DMS153 treated with DMSO at 0.1 percent for 48 hours (cell line): ENCODE measurements around the gene ITPKA.

Experiments used
- DNase-seq: peaks from one replicate; lab custom pipeline; 2025; ENCODE audit not compliant: unreplicated experiment; lab: John Stamatoyannopoulos, UW

The ITPKA gene

DNA sequence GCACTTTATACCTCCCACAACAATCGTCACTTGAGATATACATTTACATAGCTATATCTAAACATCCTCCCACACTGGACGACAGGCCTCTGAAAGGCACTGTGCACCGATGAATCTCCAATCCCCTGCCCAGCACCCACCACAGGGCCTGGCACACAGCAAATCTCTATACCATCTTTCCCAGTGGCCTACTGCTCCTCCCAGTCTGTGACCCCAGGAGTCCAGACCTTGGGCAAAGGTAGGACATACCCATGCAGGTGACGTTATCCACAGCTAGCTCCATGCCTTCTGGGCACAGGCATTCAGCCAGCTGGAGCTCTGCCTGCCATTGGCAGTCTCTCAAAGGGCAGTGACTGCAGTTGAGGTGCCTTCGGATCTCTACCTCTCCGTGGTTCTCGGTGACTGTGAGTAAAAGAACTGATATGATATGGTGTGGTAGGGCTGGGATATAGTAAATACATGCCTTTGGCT, 14.2 kb downstream of the ITPKA start:
- no peak for DNase-seq

DNA sequence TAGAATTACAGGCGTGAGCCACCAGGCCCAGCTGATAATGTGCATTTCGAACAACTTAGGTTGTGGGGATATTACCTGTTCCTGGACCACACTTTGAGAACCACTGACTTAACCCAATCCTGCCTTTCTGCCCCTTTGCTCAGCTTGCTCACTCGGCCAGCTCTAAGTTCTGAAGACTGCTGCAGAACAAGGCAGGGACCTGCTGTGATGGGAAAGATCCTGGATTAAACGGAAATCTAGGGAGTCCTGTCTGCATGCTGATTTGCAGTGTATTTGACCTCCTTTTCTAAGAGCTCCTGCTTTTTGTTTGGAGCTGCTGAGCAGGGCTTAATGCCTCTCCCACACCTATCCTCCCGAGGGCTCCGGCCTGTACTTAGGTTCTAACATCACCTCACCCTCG, 17.1 kb downstream of the ITPKA start:
- no peak for DNase-seq

DNA sequence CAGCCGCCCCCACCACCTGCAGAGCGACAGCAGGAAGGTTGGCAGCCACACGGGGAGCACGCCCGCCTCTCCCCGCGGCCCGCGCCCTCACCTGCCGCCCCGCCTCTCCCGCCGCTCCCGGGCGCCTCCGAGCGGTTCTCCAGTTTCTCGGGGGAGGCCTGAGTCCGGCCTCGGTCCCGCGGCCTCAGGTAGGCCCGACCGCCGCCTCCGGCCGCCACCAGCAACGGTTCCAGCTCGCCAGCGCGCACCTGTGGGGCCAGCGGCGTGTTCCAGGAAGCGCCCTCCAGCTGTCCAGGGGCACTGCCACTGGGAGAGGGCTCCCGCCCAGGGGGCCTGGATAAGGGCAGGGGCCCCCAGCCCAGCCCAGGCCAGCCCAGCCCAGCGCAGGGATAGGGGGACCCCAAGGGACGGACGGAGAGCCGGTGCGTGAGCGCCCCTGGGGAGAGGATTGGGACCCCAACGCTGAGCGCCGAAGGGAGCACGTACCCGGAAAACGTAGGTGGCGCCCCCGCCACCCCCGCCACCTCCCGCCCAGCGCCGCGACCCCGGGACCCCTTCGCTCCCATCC, 17.7 kb downstream of the ITPKA start:
- DNase-seq = no peak

DNA sequence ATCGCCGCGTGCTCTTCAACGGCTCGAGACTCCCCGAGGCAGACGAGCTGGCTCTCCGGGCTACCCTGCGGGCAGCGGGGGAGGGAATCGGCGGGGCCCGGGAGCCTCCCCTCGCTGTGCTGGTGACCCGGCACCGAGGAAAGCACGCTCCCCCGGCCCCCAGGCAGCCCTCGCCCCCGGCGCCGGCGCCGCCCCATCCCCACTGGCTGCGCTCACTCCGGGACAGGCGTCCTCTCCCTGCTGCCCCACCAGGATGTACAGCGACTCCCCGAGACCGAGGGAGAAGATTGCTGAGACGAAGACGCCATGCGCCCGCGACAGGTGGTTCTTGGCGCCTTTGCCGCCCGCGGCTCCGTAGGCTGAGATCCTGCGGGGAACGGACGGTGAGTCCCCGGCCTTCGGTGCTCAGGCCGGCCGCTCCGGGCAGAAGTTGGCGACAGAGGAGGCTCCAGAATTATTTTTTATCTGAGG, 18.3 kb downstream of the ITPKA start:
- DNase-seq = no peak

DNA sequence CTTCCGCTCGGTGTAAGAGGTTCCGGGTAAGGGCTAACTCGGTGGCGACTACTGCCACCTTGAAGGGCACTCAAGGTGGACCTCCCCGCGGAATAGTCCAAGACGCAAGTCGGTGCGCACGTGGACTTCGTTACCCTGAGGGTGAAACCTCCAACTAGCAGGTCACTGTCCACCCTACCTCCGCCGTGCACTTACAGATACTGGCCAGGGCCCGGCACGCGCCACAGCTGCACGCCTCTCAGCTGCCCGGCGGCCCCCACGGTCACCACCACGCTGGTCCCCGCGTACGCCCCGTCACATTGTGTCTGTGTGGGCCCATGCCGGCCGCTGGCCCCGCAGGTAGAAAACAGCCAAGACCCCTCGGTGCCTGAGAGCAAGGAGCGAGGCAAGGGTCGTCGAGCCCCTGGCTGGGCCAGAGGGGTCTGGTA, 18.9 kb downstream of the ITPKA start:
- DNase-seq = no peak

DNA sequence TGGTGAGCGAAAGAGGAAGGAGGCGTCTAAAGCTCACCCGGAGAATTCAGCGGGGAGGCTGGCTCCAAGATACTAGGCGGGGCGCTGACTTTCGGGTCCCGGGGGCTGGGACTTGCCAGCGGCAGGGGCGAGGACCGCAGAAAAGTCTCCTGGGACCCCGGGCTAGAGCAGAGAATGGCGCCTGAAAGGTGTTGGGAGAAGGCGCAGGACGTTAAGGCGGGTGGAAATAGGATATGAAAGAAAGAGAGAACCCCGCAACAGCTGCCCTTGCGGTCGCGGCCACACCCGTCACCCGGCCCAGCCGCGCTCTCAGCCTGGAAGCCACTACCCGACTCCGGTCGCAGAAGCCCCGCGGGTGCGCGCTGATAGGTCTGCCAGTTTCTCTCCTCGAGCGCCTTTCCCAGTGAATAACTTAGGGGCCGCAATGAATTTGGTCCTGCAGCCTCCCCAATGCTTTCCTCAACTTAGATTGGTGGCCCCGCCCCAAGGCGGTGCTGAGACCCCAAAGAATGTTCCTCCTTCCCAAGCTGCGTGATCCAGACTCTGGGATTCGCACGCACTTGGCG, 19.3 kb downstream of the ITPKA start:
- no peak for DNase-seq

DNA sequence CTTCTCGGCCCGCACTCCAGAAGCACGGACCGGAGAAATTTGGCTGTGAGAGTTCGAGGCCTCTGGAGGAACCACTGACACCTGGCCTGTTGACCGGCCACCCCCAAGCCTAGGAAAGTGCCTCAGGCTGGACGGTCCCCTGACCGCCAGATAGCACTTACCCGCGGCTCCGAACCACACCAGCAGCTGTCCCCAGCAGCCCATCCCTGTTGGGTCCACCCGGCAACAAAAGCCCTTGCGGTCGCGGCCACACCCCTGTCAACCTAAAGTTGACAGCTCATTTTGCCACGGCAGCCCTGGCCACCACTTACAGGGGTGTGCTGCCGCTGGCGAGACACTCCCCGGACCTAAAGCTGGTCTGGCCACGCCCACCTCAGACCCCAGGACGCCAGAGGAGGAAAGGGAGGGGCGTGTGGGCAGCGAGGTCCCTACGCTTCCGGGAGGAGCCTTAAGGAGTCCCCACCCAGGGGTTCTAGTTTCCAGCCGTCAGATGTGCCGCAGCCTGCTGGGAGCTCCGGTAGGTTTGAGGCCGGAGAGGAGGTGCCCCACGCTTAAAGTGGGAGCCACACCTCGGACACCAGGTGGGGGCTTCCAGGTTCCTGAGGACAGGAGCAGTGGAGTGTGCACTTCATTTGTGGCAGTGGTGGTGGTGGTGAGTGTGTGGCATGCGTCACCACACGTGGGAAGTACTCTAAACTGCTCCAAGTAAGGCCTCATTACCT, 20.0 kb downstream of the ITPKA start, which contains the start of gene LTK:
LTK (minus strand) TSS at position 322 of the 722 bp plus-strand sequence; CDS start at position 204, 118 bp downstream.
- DNase-seq = no peak

DNA sequence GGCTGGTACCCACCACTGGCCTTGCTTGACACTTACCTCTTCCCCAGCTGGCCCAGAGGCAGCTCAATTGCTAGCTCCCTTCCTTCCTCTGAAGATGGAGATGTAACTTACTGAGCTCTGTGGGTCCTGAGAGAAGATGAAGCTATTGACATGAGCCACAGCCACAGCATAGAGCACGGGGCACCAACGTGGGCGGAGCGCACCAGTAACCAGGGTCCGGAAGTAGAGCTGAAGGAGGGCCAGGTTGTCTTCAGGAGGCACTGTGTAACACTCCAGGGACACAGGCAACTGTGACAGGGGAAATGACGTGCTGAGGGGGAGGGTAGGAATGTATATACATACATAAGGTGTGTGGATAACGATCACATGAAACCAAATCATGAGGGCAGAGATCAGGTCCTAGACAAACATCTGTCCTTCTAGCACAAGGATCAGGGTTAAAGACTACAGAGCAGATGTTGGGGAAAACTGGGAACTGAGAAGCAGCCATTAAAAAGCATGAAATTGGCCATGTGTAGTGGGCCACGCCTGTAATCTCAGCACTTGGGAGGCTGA, 24.3 kb downstream of the ITPKA start:
- DNase-seq = no peak

DNA sequence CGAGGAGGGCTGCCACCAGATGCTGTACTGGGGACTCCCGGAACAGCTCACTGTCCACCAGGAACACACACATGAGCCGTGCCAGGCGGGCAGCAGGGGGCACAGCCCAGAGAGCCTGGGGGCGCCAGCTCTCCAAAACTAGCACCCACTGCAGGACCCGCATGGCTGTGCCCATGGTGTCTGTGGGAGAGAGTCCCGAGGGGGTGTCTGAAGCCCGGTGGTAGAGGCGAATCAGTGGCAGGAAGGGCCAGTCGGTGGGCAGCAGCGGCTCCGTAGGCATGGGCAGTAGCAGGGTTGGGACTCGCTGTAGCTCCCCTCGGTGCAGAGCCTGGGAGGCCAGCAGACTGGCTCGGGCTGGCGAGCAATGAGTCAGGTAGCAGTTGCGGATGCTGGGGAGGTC, 27.0 kb downstream of the ITPKA start:
- no peak for DNase-seq

DNA sequence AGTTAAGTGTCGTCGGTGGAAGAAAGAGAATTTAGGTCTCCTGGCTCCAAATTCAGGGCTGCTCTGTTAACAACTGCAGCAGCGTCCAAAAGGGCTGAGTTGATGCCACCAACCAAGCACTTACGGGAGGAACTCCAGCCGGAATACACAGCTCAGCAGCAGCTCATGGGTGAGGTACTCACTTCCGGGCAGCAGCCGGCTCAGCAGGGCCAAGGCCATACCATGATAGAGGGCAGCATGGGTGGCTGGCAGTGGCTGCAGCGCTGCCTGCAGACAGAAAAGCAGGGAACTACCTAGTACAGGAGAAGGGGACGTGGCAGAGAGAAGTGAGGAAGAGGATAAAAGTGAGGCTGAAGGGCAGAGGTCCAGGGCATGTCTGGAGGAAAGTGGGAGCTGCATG, 27.9 kb downstream of the ITPKA start:
- DNase-seq = no peak

DNA sequence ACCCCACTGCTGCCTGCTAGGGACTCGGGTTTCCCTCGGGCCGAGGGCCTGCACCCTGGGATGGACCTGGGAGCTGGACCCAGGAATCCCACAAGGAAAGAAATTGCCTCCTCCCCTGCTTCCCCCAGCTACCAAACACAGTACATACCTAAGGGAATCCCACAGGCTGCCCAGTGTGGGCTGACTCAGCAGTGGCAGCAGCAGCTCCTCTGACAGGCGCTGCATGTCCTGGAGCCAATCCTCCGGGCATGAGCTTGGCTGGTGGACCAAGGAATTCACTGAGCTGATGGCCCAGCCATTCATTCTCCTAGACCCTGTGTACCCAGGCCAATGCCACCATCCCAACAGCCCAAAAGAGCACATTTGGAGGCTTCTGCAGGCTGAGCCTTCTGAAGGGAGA, 29.4 kb downstream of the ITPKA start:
- DNase-seq = no peak

DNA sequence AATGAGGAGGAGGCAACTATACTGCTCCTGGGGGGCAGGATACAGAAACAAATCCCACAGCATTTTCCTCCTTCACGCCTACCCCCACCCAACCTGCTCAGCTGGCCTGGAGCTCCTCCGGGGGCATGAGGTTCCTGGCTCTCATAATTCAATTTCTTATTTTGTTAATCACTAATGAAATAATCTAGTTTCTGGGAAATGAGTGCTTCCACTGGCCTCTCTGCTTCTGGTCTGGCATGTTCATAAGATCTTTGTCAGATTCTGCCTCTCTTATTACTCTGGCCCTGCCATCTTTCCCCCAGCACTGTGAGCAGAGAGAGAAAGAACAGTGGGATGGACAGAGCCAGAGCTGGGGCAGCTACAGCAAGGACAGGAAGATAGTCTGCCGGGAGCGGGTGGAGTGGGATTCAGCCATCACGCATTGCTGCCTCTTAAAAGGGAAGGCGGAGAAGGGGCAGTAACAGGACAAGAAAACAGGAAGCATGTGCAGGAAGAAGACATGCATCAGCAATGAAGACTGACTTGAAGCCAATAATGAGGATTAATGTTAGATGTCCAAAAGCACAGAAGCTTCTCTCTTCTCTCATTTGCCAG, 36.8 kb downstream of the ITPKA start:
- DNase-seq = no peak

DNA sequence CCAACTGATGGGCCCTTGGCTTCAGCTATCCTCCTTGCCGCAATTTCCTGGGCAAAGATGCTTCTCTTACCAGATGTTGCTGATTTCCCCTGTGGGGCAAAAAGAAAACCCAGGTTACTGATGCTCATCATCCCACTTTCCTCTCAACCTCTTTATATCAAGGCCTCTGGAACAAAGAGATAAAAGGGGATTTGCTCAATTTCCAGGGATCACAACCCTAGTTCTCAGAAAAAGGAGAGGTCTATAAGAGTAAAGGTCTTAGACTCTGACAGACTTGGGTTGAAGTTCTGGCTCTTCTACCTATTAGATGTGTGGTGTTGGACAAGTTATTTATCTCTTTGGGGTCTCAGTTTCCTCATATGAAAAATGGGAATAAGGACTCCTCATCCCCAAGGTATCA, 41.9 kb downstream of the ITPKA start:
- DNase-seq = no peak

DNA sequence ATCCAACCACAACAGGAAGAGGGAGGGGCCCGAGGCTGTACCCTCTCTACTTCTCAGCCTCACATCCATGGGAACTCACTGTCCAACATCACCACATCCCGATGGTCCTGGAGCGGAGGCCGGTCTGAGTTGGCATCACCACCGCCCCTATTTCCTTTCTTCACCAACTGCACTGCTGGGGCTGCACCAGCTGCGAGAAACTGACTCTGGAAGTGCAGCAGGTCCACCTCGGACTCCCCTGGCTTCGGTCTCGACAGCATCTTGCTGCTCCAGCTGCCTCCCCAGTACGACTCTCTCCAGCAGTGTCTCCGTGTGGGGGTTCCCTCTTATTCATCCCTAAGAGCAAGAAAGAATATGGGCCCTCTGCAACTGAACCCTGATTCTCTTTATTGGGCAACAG, 43.2 kb downstream of the ITPKA start:
- DNase-seq = no peak

DNA sequence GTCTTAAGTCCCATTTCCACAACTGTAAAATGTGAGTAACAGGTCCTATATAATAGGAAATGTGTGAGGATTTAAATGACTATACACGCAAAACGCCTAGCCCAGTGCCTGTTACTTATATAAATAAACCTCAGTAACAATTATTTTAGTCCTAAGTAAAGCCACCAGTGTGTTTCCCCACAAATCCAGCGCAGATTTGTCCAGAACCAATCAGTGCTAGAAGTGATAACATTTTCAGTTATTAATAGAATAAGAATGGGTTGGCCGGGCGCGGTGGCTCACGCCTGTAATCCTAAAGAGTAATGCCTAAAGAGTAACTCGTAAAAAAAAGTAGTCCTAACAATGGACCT, 49.8 kb downstream of the ITPKA start:
- DNase-seq = no peak

DNA sequence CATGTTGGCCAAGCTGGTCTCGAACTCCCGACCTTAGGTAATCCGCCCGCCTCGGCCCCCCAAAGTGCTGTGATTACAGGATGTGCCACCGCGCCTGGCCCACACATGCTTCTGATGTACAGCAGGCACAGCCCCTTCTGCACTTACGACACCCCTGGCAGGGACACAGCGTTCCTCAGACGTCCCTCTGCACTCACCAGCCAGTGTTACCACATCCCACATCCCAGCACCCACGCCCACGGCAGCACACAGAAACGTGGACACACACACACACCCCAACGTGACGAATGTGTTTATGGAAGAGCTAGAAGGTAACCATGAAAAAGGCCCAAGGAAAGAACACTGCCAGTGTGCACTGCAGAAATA, 51.0 kb downstream of the ITPKA start:
- DNase-seq = no peak

DNA sequence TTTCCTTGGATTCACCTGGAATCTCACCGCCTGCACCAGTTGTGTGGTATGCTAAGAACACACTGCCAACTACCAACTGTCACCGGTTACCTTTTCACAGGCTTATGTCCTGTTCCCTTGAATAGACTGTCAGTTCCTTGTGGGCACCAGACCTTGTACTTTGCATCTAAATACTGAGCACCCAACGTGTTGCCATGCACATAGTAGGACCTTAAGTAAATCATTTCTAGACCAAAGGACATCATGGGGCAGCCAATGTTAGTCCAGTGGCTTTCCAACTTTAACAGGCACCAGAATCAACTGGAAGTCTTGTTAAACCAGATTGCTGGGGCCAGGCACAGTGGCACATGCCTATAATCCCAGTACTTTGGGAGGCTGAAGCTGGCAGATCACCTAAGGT, 51.5 kb downstream of the ITPKA start:
- no peak for DNase-seq

DNA sequence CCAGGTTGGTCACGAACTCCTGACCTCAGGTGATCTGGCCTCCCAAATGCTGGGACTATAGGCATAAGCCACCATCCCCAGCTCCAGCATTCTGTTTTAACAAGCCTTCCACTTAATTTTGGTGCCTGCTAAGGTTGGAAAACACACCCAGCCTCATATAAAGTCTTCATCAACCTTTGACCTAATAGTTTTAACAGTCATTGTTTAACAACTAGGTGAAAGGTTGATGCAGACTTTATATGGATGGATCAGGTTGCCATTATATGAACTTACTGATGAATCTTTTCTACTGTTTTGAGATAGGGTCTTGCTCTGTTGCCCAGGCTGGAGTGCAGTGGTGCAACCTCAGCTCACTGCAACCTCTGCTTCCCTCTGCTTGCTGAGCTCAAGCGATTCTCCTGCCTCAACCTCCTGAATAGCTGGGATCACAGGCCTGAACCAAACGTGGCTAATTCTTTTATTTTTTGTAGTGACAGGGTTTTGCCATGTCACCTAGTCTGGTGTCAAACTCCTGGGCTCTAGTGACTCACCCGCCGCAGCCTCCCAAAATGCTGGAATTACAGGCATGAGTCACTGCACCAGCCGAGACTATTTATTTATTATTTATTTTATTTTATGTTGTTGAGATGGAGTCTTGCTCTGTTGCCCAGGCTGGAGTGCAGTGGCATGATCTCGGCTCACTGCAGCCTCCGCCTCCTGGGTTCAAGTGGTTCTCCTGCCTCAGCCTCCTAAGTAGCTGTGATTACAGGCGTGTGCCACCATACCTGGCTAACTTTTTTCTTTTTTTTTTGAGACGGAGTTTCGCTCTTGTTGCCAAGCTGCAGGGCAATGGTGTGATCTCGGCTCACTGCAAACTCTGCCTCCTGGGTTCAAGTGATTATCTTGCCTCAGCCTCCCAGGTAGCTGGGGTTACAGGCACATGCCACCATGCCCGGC, 53.4 kb downstream of the ITPKA start:
- DNase-seq = no peak

DNA sequence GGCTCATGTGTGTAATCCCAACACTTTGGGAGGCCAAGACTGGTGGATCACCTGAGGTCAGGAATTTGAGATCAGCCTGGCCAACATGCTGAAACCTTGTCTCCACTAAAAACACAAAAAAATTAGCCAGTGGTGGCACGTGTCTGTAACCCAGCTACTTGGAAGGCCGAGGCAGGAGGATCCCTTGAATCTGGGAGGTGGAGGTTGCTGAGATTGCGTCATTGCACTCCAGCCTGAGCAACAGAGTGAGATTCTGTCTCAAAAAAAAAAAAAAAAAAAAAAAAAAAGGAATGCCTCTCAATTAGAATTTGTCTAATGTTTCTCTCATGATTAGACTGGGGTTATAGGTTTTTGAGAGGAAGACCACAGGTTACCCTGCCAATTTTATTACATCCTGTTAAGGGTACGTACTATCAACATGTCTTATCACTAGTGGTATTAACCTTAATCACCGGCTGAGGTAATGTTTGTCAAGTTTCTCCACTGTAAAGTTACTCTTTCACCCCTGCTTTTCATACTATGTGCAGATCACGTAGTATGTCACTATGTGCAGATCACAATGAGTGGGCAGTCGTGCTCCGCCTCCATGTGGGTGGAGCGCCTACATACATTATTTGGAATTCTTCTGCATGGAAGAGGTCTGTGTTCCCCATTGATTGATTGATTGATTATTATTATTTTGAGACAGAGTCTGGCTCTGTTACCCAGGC, 56.5 kb downstream of the ITPKA start:
- no peak for DNase-seq
